Retinal pigment epithelial cell (primary cell): ENCODE measurements around the gene PID1.

Source experiments
- DNase-seq: peaks from one replicate; pipeline ENCODE4 v3.0.0-alpha.2; 2010; ENCODE audit warnings: low read depth
- H3K4me3 ChIP-seq: 2 replicates; pipeline ENCODE4 v1.5.1; 2011; ENCODE audit warnings: mild to moderate bottlenecking, low read length, control low read depth, moderate library complexity
- TF ChIP-seq, protein P1 (sequence below): conservative IDR thresholded peaks from 2 replicates; pipeline ENCODE4 v1.5.1; 2011; ENCODE audit warnings: low read depth, low read length, control low read depth, inconsistent platforms

Gene PID1

GRCh38 chr2:229297247-229297646, 26.2 kb upstream of the PID1 start:
- no peak overlapping the region for H3K4me3 ChIP-seq
- no peak for DNase-seq
- TF ChIP-seq, protein P1, sequence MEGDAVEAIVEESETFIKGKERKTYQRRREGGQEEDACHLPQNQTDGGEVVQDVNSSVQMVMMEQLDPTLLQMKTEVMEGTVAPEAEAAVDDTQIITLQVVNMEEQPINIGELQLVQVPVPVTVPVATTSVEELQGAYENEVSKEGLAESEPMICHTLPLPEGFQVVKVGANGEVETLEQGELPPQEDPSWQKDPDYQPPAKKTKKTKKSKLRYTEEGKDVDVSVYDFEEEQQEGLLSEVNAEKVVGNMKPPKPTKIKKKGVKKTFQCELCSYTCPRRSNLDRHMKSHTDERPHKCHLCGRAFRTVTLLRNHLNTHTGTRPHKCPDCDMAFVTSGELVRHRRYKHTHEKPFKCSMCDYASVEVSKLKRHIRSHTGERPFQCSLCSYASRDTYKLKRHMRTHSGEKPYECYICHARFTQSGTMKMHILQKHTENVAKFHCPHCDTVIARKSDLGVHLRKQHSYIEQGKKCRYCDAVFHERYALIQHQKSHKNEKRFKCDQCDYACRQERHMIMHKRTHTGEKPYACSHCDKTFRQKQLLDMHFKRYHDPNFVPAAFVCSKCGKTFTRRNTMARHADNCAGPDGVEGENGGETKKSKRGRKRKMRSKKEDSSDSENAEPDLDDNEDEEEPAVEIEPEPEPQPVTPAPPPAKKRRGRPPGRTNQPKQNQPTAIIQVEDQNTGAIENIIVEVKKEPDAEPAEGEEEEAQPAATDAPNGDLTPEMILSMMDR = no peak

GRCh38 chr2:229296536-229296935, 25.4 kb upstream of the PID1 start:
- H3K4me3 ChIP-seq = no peak overlapping the region
- TF ChIP-seq, protein P1 = no peak
- DNase-seq = no peak

GRCh38 chr2:229296016-229296415, 24.9 kb upstream of the PID1 start:
- no peak overlapping the region for H3K4me3 ChIP-seq
- TF ChIP-seq, protein P1 = no peak
- DNase-seq = peak; percentile 34

GRCh38 chr2:229287823-229288222, 16.7 kb upstream of the PID1 start:
- TF ChIP-seq, protein P1 = no peak
- no peak for DNase-seq

GRCh38 chr2:229282758-229283546, 11.9 kb upstream of the PID1 start:
- no peak overlapping the region for H3K4me3 ChIP-seq
- no peak for DNase-seq
- TF ChIP-seq, protein P1 = no peak

More at GRCh38 chr2:229287823-229288222, 16.7 kb upstream of the PID1 start:
- H3K4me3 ChIP-seq = no peak overlapping the region

- no peak for DNase-seq
- TF ChIP-seq, protein P1 = no peak
- H3K4me3 ChIP-seq = no peak overlapping the region
Observed at GRCh38 chr2:229279516-229279915, 8.4 kb upstream of the PID1 start.

DNA sequence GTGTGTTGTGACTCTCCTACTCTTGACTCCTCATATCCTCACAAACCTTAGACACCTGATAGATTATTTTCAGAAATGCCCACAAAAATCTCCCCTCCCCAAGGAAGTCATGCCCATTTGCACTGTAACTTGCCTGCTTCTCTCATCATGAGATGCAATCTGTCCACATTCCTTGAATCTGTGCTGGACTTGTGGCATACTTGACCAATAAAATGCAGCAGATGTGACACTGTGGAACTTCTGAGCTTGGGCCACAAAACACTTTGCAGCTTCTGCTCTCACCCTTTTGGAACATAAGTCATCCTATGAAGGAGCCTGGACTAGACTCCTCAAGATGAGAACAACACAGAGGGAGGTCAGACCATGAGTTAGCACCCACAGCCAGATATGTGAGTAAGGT, 4.4 kb upstream of the PID1 start:
- H3K4me3 ChIP-seq = no peak overlapping the region
- TF ChIP-seq, protein P1 = no peak
- DNase-seq = no peak
